ENCODE results near the gene GPC4.

DNA sequence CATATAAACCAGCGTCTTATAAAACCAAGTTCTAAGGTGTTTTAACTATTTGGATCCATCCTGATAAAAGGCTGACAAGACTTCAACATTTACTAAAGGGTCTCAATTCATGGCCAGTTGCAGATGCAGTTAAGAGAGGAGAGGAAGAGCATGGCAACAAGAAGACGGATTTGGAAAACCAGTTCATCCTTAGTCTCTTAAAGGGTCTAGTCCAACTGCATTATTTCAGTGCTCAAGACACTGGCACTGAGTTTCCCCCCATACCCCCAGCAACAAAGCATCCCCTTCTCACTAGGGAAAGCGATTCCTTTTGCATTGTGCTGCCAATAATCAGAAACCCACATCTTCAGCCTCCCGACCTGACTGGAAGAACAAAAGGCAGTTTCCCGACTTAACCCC is 106.8 kb downstream of the GPC4 start:
- TF ChIP-seq, protein P1, sequence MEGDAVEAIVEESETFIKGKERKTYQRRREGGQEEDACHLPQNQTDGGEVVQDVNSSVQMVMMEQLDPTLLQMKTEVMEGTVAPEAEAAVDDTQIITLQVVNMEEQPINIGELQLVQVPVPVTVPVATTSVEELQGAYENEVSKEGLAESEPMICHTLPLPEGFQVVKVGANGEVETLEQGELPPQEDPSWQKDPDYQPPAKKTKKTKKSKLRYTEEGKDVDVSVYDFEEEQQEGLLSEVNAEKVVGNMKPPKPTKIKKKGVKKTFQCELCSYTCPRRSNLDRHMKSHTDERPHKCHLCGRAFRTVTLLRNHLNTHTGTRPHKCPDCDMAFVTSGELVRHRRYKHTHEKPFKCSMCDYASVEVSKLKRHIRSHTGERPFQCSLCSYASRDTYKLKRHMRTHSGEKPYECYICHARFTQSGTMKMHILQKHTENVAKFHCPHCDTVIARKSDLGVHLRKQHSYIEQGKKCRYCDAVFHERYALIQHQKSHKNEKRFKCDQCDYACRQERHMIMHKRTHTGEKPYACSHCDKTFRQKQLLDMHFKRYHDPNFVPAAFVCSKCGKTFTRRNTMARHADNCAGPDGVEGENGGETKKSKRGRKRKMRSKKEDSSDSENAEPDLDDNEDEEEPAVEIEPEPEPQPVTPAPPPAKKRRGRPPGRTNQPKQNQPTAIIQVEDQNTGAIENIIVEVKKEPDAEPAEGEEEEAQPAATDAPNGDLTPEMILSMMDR (IDR thresholded peaks at IDR 0.05; ENCODE audit: low read length) = no peak
- no peak for TF ChIP-seq EZH2 (IDR thresholded peaks at IDR 0.05; ENCODE audit: borderline replicate concordance, low read length)

Data from OCI-LY1 (cell line).